Stimulated activated CD4-positive, alpha-beta T cell treated with anti-CD3 and anti-CD28 coated beads, Interleukin-4, amount 100 ng/mL, for 4 hours (primary cell): ENCODE measurements around the gene GOLGA8M.
"Not testable (repeated sequence)": the region's sequence is repeated elsewhere in the genome, so short reads cannot be mapped to it uniquely, and the experiment has no call there.

ENCODE experiments used
- DNase-seq, 2 experiments: peaks; one replicate each; pipeline ENCODE4 v3.0.0-alpha.2; 2020

The GOLGA8M gene, protein sequence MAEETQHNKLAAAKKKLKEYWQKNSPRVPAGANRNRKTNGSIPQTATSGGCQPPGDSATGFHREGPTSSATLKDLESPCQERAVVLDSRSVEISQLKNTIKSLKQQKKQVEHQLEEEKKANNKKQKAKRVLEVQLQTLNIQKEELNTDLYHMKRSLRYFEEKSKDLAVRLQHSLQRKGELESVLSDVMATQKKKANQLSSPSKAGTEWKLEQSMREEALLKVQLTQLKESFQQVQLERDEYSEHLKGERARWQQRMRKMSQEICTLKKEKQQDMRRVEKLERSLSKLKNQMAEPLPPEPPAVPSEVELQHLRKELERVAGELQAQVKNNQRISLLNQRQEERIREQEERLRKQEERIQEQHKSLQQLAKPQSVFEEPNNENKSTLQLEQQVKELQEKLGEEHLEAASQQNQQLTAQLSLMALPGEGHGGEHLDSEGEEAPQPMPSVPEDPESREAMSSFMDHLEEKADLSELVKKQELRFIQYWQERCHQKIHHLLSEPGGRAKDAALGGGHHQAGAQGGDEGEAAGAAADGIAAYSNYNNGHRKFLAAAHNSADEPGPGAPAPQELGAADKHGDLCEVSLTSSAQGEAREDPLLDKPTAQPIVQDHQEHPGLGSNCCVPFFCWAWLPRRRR

DNA sequence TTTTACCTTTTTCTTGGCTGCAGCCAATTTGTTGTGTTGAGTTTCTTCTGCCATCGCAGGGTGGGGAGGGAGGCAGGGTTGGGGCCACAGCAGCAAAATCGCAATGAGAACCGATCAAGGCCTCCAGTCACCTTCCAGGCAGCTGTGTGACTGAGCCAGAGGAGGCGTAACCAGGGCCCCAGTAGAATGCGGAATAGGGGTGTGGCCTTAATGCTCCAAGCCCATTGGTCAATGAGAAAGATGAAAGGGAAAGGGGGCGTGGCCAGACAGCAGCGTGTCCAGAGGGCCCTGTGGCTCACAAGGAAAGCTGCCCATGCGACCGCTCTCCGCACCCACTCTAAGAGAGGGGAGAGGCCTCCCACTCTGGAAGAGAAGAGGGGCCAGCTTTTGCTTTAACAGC lies at the start of gene GOLGA8M:
Gene GOLGA8M, minus strand, starts transcription at position 152 of the 400 bp plus-strand sequence. Its CDS starts 98 bp downstream, at position 54.
- not testable (repeated sequence) for DNase-seq

DNA sequence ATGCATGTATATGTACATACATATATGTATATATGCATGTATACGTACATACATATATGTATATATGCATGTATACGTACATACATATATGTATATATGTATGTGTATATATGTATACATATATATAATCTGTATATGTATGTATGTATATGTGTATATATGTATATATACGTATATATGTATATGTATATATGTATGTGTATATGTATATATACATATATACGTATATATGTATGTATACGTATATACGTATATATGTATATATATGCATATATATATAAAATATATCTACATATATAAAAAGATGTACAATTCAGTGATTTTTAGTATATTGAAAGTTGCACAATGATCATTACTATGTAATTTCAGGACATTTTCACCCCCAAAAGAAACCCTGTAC lies 30.7 kb upstream of the GOLGA8M start:
- not testable (repeated sequence) for DNase-seq

DNA sequence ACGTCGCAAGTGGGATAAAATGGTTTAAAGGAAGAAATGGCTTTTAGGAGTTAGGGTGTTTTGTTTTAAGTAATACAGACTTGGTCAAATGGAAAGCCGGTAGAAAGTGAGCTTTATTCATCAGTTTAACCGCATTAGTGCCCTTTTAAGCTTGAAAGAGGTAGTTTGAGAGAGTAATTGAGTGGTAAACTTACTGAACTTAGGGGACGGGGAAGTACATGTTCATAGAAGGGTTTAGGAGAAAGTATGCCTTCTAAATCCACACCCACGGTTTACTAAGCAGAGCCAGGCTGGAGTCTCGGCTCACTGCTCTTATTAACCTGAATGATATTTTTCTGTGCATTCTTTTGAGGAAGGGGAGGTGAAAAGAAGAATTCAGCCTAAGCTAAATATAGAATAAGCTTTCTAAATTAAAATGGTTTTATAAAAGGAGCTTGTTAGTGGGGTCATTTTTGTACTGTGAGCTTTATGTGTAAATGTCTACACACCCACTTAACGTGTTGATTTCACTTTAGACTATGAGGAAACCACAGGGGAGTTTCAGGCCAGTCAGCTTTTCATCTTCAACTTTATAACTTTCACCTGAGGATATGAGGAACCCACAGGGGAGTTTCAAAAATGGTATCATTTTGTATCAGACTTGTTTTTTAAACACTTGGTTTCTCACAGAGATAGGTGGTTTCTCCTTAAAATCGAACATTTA lies 26.5 kb upstream of the GOLGA8M start:
- peak in 1 of 2 experiments; percentile 7 for DNase-seq

DNA sequence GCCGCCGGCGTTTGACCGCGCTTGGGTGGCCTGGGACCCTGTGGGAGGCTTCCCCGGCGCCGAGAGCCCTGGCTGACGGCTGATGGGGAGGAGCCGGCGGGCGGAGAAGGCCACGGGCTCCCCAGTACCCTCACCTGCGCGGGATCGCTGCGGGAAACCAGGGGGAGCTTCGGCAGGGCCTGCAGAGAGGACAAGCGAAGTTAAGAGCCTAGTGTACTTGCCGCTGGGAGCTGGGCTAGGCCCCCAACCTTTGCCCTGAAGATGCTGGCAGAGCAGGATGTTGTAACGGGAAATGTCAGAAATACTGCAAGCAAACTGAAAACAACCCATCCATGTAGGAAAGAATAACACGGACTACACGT lies 26.0 kb upstream of the GOLGA8M start:
- not testable (repeated sequence) for DNase-seq

DNA sequence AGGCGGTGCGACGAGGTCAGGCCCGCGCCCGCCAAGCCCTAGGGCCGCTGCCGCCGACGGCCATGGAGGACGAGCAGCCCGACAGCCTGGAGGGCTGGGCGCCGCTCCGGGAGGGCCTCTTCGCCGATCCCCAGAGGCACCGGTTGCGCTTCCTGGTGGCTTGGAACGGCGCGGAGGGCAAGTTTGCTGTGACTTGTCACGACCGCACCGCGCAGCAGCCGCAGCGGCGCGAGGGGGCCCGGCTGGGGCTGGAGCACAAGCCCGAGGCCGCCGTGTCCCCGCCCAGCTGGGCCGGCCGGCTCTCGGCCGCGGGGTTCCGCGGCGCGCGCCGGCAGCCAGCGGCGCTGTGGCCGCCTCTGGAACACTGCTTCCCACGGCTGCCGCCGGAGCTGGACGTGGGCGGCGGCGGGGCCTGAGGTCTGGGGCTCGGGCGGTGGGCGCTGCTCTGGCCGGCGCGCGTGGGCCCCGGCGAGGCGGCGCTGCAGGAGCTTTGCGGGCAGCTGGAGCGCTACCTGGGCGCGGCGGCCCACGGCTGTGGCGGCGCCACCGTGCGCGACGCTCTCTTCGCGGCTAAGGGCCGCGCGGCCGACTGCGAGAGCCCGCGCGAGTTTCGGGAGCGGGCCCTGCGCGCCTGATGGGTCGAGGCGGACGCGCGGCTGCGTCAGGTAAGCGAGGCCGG lies 25.4 kb upstream of the GOLGA8M start:
- DNase-seq = peak; percentile 10 to 32

DNA sequence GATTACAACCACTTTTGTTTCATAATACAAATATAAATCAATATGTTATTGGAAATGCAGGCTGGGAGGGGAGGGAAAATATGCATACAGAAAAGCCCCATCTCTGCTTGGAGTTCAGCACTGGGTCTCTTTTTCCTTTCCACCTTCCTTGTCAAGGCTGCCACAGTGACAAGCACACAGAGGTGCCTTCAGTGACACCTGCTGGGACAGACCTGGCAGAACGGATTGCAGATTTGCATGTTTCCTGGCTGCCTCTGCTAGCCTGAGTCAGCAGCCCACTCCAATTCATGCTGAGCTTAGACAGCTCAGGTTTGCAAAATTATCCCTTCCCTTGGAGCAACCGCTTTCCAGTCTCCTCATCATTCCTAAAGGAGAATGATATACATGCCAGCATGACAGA lies 15.8 kb upstream of the GOLGA8M start:
- peak in 1 of 2 experiments; percentile 43 for DNase-seq

DNA sequence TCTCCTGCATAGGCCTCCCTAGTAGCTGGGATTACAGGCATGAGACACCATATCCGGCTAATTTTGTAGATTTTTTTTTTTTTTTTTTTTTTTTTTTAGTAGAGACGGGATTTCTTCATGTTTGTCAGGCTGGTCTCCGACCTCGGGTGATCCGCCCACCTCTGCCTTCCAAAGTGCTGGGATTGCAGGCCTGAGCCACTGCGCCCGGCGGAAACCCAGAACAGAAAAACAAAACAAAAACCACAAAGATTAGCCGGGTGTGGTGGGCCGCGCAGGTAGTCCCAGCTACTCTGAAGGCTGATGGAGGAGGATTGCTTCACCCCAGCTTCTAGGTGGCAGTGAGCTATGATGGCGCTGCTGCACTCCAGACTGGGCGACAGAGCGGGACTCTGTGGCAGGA lies 14.8 kb upstream of the GOLGA8M start:
- DNase-seq = not testable (repeated sequence)

DNA sequence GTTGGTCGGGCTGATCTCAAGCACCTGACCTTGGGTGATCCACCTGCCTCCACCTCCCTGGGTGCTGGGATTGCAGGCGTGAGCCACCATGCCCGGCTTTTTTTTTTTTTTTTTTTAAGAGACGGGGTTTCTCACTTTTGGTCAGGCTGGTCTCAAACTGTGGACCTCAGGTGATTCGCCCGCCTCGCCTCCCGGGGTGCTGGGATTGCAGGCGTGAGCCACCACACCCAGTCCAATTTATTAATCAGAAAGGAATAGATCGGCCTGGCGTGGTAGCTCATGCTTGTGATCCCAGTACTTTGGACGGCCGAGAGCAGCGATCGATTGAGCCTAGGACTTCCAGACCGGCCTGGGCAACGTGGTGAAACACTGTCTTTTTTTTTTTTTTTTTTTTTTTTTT lies 13.9 kb upstream of the GOLGA8M start:
- no peak for DNase-seq

DNA sequence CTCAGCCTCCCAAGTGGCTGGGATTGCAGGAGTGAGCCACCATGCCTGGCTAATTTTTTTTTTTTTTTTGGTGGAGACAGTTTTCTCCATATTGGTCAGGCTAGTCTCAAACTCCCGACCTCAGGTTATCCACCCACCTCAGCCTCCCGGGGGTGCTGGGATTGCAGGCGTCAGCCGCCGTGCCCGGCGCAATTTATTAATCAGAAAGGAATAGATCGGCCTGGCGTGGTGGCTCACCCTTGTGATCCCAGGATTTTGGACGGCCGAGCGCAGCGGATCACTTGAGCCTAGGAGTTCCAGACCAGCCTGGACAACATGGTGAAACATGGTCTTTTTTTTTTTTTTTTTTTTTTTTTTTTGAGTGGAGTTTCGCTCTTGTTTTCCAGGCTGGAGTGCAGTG lies 13.3 kb upstream of the GOLGA8M start:
- DNase-seq = no peak

DNA sequence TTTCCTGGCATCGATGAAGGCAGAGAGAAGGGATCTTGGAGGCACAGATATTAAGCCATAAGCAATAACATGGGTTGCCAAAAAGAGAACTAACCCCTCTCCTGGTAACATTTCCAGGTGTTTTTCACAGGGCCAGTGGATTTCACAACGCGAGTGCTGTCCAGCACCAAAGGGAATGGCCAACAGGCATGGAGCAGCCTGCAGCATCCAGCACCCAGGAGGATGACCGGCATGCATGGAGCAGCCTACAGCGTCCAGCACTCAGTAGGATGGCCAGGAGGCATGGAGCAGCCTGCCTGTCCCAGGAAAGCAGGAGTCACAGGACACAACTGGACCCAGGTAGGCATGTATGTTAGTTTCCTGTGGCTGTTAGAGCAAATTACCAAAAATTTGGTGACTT lies 11.8 kb upstream of the GOLGA8M start:
- DNase-seq = not testable (repeated sequence)

DNA sequence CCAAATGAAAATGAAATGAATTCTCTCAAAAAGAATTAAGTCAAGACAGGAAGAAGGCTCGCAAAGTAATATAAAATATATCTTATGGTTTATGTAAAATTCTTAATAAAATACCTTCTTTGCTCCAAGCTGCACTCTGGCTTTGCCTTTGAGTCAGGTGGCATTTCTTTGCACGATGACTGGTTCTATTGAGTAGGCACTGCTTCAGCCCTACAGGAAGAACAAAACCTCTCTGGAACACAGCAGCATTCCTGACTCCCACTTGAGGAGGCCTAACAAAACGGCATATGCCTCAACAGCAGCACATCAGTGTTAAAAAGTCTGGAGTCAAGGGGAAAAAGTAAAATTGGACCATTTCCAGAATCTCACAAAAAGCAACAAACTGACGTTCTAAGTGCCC lies 7.4 kb upstream of the GOLGA8M start:
- not testable (repeated sequence) for DNase-seq

DNA sequence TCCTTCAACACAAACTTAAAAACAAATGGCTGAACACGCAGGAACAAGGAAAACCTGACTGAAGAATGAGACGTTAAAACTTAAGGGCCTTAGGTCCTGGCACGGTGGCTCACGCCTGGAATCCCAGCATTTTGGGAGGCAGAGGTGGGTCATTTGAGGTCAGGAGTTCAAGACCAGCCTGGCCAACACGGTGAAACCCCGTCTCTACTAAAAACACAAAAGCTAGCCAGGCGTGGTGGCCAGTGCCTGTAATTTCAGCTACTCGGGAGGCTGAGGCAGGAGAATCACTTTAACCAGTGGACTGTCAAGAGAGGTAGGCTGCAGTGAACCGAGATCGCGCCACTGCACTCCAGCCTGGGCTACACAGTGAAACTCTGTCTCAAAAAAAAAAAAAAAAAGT lies 6.4 kb upstream of the GOLGA8M start:
- DNase-seq = not testable (repeated sequence)

DNA sequence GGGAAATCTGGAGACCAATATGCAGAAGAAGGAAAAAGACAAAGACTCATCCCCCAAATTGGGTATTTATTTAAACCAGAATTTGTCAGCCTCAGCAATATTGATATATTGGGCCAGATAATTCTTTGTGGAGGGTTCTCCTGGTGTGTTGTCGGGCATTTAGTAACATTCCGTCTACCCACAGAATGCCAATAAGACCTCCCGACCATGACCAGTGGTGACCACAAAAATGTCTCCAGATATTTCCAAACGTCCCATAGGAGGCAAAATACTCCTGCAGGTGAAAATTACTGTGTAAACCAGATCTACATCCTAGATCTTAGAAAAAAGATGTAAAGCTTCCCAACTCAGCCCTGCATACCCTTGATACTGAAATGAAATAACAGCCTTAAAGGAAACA lies 2.0 kb upstream of the GOLGA8M start:
- not testable (repeated sequence) for DNase-seq

DNA sequence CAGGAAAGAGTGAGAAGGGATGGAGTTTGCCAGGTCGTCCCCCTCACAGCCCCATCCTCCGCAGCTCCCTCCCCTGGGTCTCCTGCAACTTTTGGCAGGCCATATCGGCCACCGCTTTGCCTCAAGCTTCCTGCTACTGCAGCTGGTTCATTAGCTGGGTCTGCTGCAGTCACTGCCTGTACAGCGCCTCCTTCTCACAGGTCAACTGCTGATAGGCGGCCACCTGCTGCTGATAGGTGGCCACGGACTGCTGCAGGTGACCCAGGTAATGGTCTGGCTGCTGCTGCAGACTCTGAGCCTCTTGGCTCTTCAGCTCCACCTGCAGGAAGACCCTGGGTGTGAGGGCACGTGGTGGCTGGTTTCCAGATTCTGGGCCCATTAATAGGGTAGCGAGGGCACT lies 8.3 kb downstream of the GOLGA8M start:
- not testable (repeated sequence) for DNase-seq

DNA sequence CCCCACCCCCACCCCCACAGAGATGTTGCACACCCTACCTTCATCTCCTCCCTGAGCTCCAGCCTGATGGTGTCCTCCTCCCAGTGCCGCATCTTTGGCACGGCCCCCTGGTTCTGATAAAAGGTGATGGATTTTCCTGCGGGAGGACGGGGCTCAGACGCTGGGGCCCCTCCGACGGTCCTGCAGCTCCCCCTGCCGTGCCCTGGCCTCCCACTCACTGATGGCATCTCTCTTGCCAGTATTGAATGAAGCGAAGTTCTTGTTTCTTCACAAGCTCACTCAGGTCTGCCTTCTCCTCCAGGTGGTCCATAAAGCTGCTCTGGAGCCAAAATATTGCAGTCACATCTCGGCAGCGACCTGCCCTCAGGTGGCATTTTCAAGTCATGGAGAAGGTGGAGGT lies 9.8 kb downstream of the GOLGA8M start:
- not testable (repeated sequence) for DNase-seq

DNA sequence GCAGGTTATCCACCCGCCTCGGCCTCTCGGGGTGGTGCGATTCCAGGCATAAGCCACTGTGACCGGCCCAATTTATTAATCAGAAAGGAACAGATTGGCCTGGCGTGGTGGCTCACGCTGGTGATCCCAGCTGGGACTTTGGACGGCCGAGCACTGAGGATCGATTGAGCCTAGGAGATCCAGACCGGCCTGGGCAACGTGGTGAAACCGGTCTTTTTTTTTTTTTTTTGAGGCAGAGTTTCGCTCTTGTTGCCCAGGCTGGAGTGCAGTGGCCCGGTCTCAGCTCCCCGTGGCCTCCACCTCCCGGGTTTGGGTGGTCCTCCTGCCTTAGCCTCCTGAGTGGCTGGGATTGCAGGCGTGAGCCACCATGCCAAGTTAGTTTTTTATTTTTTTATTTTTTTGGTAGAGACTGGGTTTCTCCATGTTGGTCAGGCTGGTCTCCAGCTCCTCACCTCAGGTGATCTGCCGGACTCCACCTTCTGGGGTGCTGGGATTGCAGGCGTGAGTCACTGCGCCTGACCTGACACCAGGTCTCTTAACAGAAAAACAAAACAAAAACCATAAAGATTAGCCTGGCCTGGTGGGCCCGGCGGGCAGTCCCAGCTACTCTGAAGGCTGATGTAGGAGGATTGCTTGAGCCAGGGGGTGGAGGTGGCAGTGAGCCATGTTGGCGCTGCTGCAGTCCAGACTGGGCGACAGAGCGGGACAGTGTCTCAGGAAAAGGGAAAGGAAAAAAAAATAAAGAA lies 18.0 kb downstream of the GOLGA8M start:
- DNase-seq = not testable (repeated sequence)

DNA sequence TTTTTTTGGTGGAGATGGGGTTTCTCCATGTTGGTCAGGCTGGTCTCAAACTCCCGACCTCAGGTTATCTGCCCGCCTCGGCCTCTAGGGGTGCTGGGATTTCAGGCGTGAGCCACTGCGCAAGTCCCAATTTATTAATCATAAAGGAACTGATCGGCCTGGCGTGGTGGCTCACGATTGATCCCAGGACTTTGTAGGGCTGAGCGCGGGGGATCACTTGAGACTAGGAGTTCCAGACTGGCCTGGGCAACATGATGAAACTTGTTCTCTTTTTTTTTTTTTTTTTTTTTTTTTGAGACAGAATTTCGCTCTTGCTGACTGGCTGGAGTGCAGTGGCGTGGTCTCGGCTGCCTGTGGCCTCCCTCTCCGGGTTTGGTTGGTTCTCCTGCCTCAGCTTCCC lies 19.2 kb downstream of the GOLGA8M start:
- not testable (repeated sequence) for DNase-seq

DNA sequence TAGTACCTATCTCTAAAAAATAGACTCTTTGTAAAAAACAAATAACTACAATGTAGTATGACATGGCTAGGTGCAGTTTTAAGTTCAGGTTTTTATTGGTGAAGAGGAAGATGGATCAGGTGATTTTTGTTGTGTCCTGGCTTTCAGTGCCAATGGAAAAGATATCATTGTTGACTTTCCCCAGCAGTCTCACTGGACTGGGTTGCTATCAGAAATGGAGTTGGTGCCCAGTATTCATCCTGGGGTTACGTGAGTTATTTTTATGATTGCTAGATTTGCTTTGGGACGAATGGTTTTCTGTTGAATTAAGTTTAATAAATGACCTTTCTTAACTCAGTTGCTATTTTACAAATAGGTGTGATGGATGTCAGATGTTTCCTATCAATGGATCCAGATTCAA lies 38.7 kb downstream of the GOLGA8M start:
- DNase-seq = not testable (repeated sequence)

DNA sequence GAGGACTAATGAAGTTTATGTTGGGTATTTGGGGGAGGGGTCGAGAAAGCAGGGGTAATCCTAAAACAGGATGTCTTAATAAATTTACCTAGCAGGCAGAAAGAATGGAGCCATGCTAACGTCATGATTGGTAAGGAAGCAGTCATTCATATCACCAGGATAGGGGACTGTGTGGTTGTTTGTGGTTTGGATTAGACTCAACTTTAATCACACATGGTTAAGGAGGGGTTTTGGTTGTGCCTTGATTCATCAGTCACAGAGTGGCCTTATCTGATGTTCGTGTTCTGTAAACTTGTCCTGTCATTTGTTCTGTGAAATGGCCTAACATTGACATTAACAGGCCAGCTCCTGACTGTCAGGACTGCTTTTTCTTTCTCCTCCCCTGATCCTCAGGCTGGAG lies 40.1 kb downstream of the GOLGA8M start:
- not testable (repeated sequence) for DNase-seq

DNA sequence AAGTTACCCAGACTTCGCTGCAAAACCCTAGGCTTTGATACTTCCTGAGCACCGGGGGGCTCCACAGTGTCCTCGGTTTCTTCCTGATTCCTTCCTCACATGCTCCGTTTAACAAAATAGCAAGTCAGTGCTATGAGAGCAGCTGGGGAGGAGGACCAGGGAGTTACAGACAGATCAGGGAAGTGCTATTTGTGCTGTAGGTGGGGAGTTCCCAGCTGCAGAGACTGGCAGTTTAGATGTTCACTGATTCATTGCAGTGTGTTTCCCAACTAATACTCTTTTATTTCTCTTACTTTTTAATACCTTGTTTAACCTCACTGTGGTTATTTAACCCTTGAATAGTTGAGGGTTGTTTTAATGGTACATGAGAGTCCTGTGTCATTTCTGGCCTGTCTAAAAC lies 45.8 kb downstream of the GOLGA8M start:
- DNase-seq = not testable (repeated sequence)

DNA sequence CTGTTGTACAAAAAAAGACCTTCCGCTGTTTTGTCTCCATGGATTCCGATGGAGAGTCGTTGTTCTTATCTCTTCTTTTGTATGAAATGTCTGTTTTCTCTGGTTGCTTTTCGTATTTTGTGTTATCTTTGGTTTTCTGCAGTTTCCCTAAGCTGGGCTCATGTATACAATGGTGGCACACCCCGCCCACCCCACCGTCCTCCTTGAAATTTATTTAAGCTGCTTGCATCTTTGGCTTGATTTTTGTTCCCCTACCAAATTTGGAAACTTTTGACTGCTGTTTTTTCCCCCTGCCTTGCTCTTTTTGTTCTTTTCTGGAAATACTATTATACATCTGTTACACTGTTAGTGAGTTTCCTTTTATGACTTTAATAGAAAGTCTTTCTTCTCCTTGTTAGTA lies 47.6 kb downstream of the GOLGA8M start:
- not testable (repeated sequence) for DNase-seq

DNA sequence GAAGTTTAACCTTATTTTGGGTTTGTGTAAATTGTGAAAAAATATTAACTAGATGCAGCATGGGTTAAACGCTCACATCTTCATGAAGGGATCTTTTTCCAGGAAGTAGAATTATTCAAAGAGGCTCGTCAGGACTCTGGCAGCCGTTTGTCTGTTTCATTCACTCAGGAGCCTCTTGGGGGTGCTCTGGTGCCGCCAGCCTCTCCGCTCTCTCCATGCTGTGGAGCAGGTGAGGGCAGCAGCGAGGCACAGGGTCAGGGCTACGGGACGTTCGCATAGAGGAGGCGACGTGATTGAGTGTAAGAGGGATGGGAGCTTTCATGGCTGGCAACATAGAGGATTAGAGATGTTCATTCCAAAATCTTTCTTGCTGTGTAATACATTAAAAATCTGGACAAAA lies 48.5 kb downstream of the GOLGA8M start:
- not testable (repeated sequence) for DNase-seq
